ENCODE data around the gene ATF6.
"Not testable (repeated sequence)": the region's sequence is repeated elsewhere in the genome, so short reads cannot be mapped to it uniquely, and the experiment has no call there.

The ATF6 gene

GRCh38 chr1:161766102-161766981, at the start of gene ATF6:
ATF6 (plus strand) TSS chr1:161766320; CDS start chr1:161766361, 41 bp downstream.
- DNase-seq (ENCODE audit: low read depth, low spot score), result peak; percentile 67

- no peak for DNase-seq (ENCODE audit: low read depth, low spot score)
These were observed 47.4 kb upstream of the ATF6 start for GRCh38 chr1:161718559-161719324.

GRCh38 chr1:161719325-161719611, 46.9 kb upstream of the ATF6 start:
- no peak for DNase-seq (ENCODE audit: low read depth, low spot score)

GRCh38 chr1:161720422-161720821, 45.7 kb upstream of the ATF6 start:
- DNase-seq (ENCODE audit: low read depth, low spot score), result no peak

- no peak for DNase-seq (ENCODE audit: low read depth, low spot score)
These were observed 45.0 kb upstream of the ATF6 start, which contains the start of gene FCRLB for GRCh38 chr1:161720956-161721737. FCRLB (plus strand) TSS chr1:161721544; CDS start chr1:161722673, 1,129 bp downstream.

- DNase-seq (ENCODE audit: low read depth, low spot score), result no peak
These were observed 44.3 kb upstream of the ATF6 start for GRCh38 chr1:161721738-161722343.

- DNase-seq (ENCODE audit: low read depth, low spot score), result no peak
These were observed 43.7 kb upstream of the ATF6 start for GRCh38 chr1:161722406-161722805.

- DNase-seq (ENCODE audit: low read depth, low spot score), result no peak
These were observed 42.5 kb upstream of the ATF6 start for GRCh38 chr1:161723459-161724141.

GRCh38 chr1:161725258-161725907, 40.7 kb upstream of the ATF6 start:
- not testable (repeated sequence) for DNase-seq (ENCODE audit: low read depth, low spot score)

GRCh38 chr1:161725908-161726472, 40.1 kb upstream of the ATF6 start:
- no peak for DNase-seq (ENCODE audit: low read depth, low spot score)

- DNase-seq (ENCODE audit: low read depth, low spot score), result no peak
These were observed 39.5 kb upstream of the ATF6 start for GRCh38 chr1:161726473-161727255.

- DNase-seq (ENCODE audit: low read depth, low spot score), result no peak
These were observed 38.7 kb upstream of the ATF6 start for GRCh38 chr1:161727256-161727924.

GRCh38 chr1:161728376-161729226, 37.5 kb upstream of the ATF6 start:
- DNase-seq (ENCODE audit: low read depth, low spot score), result no peak

GRCh38 chr1:161730050-161730564, 36.0 kb upstream of the ATF6 start:
- no peak for DNase-seq (ENCODE audit: low read depth, low spot score)

- DNase-seq (ENCODE audit: low read depth, low spot score), result no peak
These were observed 34.9 kb upstream of the ATF6 start for GRCh38 chr1:161731241-161731640.

GRCh38 chr1:161731981-161732718, 34.0 kb upstream of the ATF6 start:
- no peak for DNase-seq (ENCODE audit: low read depth, low spot score)

- no peak for DNase-seq (ENCODE audit: low read depth, low spot score)
These were observed 32.6 kb upstream of the ATF6 start for GRCh38 chr1:161733526-161733925.

Measured in smooth muscle cell of the brain vasculature (primary cell).